Measurements from ENCODE around the gene PIGH.
"Not testable (repeated sequence)": the region's sequence is repeated elsewhere in the genome, so short reads cannot be mapped to it uniquely, and the experiment has no call there.

The PIGH gene

DNA sequence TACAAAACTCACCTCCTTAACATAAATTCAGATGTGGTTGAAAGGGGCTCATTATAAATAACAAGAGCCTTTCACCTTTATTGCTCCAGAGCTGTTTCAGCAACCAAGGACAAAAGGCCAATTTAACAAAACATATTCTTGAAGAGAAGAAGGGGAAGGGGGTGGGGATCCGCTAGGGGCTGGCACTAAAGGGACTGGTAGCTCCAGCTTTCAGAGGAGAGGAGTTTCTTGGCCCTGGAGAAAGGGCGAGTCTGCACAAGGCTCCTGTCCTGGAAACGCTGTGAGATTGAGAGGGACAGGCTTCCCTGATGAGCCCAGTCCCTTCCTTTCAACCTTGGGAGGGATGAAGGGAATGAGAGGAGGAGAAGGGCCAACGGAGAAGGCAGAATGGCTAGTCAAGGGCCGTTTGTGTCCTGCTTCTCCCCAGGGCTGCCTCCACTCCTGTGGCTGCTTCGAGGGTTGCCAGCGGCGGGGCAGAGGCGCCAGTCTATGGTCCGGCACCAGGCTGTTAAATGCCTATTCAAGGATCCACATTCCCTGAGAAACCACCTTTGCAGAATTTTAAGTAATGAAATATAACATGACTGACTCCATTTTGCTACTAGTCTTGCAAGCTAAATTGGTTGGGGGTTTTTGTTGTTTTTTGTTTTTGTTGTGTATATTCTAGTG, 9.7 kb upstream of the PIGH start:
- DNase-seq, result no peak

- DNase-seq, result no peak
Measured at GRCh38 chr14:67607646-67608045, 7.6 kb upstream of the PIGH start.

GRCh38 chr14:67602995-67603545, 3.0 kb upstream of the PIGH start:
- DNase-seq, result no peak

- no peak for DNase-seq
Measured at GRCh38 chr14:67602076-67602475, 2.0 kb upstream of the PIGH start.

DNA sequence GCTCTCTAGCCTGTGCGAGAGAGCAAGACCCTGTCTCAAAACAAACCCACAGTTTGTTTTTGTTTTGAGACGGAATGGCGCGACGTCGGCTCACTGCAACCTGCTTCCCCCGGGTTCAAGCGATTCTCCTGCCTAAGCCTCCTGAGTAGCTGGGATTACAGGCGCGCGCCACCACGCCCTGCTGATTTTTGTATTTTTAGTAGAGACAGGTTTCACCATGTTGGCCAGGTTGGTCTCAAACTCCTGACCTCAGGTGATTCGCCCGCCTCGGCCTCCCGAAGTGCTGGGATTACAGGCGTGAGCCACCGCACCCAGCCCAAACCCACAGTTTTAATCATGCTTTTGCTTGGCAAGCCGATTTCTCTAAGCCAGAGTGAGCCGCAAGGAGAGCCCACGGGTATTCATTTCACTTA, 500 bp upstream of the PIGH start:
- DNase-seq, result not testable (repeated sequence)

DNA sequence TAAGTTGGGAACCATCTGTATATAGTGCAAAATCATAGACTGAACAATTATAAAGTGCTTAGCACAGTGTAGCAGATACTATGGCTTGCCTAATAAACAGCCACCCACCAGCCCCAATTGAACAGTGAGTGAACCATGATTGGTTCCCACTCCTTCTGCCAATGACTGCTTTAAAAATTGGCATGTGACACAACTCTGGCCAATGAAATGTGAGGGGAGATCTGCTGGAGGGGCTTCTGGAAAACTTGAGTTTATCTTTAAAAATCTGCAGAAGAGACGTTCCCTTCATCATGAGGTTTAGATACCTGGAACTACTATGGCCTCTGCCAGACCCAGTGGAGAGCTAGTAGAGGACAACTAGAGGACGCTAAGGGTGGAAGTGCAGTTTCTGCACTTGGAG, 4.7 kb downstream of the PIGH start:
- no peak for DNase-seq

DNA sequence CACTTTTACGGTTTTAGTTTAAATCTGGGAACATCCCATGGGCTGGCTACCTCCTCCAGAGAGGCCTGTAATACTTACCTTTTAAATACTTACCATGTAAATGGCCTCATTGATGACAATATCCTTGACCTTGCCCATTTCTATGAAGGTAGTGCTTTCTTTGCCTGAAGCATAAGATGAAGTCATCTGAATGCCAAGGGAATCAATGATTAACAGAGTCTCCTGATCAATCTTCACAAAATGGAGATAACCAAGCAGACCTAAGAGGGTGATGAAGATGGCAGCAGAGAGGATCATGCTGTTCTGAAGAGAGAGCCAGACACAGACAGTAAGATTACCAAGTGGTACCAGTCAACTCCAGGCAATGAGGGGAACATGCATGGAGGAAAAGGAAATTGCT, 6.4 kb downstream of the PIGH start:
- not testable (repeated sequence) for DNase-seq

GRCh38 chr14:67589204-67589770, 10.8 kb downstream of the PIGH start:
- no peak for DNase-seq

DNA sequence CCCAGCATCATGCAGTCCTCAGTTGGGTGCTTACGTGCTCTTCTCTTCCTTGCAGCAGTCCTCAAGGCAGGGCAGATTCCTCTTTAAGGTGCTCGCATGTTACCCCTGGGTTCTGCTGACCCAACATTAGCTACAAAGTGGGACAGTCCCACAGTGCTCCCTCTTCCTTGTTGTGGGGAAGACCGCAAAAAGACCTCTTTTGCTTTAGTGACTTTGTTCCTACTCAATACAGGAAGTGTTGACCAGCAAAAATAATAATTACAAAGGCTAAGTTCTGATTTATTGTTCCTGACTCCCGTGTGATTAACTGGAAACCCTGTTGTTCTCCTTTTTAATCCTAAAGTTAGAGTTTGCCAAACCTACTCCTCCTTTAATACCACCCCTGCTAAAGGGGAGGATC, 13.7 kb downstream of the PIGH start:
- DNase-seq, result no peak

GRCh38 chr14:67584978-67585377, 15.1 kb downstream of the PIGH start:
- no peak for DNase-seq

DNA sequence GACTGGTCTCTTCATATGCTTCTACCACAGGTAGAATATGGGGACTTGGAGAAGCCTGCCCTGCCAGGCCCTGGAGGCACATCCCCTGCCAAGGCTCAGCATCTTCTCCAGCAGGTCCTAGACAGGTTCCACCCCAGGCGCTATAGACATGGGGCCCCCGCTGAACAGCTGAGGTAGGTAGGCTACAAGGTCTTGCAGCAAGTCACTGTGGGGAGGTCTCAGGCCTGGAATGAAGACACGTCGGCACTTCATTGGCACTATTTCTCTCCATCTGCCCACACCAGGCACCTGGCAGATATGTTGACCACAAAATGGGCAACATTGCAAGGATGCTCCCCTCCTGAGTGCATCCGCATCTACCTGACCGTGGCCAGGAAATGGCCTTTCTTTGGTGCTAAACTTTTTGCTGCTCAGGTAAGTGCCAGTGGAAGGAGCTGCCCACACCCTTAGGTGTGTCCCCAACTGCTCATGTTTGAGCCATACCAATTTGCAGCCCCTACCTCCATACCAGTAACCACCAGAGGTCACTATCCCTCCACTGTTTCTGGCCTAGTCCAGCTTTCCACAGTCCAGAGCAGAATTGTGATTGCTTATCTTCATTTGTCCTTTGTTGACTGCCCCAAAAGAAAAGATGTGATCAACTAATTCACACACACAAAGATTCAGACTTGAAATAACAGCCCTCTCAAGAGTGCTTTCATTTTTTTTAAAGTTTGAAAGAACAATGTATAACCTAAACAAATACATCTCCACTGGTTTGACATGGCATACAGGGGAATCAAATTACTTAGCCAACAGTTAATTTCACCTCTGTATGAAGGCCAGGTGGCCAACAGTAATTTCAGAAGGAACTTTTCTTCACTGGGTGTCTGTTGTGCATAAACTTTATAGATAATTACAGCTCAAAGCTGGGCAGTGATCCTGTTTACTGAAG, 16.1 kb downstream of the PIGH start:
- DNase-seq, result peak; percentile 12

DNA sequence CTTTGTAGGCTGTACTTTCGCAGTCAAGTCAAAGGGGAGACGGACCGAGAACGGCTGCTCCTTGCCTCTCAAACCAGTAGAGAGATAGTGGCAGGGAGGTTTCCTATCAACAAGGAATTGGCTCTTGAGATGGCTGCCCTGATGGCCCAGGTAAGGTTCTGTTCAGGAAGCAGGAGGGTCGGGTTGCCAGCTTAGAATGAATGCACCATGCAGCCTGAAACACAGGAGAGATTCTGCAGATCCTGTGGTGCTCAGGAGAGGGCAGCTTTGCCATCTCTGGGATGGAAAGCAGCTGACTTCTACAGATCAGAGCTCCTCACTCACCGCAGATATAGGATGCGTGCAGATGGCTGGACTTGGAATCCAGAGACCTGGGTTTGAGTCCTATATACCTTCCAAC, 18.0 kb downstream of the PIGH start:
- DNase-seq, result no peak

DNA sequence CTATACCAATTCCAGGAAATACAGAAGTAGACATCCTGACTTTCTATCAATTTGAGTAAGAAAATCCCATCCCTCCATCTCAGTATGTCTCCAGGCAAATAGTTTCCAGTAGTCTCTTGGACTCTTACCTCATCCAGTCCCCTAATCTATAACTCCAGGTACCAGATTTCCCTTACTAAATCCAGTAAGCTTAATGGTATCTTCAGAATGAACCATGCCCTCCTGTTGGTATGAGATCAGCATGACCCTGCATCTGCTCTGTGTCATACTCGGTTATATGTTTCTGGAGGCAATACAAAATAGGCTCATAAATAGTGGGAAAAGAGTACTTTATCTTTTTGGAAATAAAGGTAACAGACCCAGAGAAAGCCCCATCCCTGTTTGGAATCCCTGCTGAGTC, 18.4 kb downstream of the PIGH start:
- no peak for DNase-seq

DNA sequence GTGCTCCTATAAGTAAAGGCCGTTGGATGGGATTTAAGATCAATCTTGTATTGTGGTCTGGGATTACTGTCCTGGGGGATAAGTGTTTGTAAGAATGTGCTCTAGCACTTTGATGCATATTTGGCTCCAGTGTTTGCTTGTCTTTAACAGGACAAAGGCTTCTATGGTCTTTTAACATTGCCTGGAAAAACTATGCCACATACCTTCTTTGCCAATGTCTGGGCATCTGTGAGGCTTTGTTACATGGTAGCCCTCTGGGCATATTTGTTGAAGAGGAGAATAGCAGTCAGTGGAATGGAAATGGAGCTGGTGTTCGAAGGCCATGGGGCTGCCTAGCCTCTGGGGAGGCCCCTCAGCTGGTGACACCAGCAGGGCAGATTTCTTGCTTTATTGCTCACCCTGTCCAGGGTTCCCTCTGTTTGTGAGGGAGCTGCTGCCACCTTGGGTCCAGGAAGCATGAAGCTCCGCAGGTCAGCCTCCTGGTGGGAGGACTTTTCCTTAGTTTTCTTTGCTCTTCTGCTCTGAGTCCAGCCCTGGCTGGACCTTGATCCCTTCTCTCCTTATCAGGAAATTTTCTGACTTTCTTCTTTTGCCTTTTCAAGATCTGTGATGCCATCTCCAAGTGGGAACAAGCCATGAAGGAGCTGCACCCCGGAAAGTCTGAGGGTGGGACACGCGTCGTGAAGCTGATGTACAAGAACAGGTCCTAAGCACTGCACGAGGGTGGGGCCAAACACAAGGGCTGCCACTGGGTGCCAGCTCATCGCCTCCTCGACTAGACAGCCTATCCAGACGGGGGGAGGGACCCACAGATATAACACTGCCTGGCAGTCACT, 19.5 kb downstream of the PIGH start:
- DNase-seq, result no peak

DNA sequence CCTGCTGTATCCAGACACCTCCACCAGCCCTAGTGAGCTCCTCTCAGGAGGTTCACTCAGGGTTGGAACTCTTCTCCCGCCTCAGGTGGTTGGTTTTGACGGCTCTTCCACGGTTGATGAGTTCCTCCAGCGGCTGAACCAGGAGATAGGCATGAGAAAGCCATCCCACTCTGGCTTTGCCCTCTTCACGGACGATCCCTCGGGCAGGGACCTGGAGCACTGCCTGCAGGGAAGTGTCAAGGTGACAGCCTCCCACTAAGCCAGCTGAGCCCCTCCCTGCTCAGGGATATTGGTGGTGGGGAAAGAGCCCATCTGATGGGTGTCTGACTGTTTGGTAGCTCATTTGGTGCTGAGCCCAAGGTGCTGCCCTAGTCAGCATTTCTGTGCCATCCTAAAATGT, 20.4 kb downstream of the PIGH start:
- no peak for DNase-seq

DNA sequence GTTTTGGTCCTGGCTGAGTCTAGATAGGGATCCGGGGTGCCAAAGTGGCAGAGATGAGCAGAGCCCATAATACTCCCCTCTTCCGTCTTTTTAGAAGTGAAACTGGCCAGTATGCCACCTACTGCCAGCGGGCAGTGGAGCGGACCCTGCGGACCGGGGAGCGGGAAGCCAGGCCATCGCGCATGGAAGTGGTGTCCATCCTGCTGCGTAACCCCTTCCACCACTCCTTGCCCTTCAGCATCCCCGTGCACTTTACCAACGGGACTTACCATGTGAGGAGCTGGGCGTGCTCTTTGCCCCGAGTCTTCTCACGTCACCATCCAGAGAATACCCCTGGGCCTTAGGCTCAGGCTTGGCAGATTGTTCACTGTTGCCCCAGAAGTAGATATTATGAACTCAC, 21.0 kb downstream of the PIGH start:
- DNase-seq, result no peak

DNA sequence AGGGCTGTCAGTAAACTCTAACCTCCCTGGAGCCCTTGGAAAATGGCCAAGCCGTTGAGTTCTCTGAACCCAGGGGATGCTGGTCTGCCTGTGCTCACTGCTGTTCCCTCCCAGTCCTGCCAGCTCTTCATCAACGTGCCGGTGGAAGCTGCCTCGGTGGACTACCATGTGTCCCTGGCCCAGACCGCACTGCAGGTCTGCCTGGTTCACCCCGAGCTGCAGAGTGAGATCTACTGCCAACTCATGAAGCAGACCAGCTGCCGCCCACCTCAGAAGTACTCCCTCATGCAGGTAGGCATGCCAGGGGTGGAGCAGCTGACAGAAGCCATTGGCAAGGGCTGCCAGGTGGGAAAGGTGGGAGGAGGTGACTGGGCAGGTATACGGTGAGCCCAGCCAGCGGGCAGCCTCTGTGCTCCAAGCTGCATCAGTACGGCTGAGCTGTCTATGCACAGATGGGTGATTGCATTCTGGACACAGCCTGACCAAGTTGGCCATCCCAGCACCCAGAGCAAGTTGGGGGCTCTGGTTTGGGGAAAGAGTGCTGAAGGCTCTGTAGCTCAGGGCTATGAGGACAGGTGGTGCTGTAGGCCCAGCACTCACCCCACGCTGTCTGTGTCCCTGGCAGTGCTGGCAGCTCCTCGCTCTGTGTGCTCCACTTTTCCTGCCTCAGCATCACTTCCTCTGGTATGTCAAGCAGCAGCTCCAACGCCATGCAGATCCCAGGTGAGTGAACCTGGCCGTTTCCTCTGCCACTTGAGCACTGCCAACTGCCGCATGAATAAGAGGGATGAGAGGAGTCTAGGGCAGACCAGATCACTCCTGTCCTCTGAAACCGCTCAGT, 21.9 kb downstream of the PIGH start:
- no peak for DNase-seq

GRCh38 chr14:67577181-67577808, 22.8 kb downstream of the PIGH start:
- no peak for DNase-seq

- DNase-seq, result no peak
Measured at GRCh38 chr14:67576216-67576955, 23.7 kb downstream of the PIGH start.

DNA sequence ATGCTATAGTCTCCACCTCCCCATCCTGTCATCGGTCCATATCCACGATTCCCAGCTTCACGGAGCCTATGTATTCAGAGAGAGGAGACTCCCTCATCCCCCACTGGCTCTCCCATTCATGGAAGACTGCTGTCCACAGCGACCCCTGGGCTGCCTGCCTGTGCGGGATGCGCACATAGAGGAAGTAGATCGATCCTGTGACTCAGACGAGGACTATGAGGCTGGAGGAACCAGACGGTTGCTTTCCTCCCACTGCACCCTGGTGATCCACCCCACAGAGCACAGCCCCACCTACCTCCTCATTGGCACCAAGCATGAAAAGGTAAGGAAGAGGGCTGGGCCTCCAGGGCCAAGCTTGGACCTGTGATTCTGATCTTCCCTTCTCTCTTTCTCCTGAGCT, 24.4 kb downstream of the PIGH start:
- no peak for DNase-seq

Data from central memory CD4-positive, alpha-beta T cell (primary cell).